NCI-H128 (cell line): Measurements from ENCODE around the gene MBOAT2.
"Not testable (repeated sequence)": the region's sequence is repeated elsewhere in the genome, so short reads cannot be mapped to it uniquely, and the experiment has no call there.

Experiments used
- DNase-seq: peaks from one replicate; lab custom pipeline; 2025; ENCODE audit not compliant: unreplicated experiment; lab: John Stamatoyannopoulos, UW

The MBOAT2 gene

DNA sequence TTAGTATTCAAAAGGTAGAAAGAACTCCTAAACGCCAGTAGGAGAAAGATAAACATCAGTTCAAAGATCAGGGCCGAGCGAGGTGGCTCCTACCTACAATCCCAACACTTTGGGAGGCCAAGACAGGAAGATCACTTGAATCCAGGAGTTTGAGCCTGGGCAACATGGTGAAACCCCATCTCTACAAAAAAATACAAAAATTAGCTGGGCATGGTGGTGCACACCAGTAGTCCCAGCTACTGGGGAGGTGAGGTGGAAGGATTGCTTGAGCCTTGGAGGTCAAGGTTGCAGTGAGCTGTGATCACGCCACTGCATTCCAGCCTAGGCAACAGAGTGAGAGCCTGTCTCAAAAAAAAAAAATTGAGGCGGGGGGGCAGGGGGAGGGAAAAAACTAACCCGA, 40.6 kb downstream of the MBOAT2 start:
- no peak for DNase-seq

DNA sequence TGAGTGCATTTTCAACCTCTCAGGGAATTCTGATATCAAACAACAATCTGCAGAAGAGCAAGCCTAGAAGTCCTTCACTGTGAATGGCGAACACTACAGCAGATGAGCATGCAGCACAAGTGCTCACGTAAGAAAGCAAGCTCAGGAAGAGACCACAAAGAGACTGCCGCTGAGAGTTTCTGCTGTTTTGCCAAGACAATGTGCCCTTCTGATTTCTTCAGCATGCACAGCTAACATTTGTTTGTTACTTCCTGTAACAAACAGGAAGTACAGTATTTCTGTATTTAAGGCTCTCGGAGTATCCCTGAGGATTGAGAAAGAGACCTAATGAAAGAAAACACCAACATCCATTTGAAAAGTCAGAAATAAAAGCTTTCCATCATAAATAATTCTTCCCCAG, 45.9 kb downstream of the MBOAT2 start:
- DNase-seq, result no peak

DNA sequence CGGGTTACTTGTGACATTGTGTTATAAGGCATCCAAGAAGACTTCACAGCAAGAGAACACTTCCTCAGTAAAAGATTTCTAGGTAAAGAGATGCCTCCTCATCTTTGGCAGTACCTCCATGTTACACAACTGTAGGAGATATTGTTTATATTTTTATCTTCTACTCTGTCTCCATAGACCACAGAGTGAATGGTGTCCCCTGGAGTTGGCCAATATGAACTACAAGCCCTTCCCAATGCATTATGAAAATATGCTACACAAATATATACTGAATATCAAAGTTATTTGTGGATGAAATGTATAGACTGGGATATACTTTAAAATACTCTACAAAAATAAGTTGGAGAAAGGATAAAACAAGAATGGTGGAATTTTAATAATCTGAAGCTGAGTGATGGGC, 46.7 kb downstream of the MBOAT2 start:
- DNase-seq, result no peak

DNA sequence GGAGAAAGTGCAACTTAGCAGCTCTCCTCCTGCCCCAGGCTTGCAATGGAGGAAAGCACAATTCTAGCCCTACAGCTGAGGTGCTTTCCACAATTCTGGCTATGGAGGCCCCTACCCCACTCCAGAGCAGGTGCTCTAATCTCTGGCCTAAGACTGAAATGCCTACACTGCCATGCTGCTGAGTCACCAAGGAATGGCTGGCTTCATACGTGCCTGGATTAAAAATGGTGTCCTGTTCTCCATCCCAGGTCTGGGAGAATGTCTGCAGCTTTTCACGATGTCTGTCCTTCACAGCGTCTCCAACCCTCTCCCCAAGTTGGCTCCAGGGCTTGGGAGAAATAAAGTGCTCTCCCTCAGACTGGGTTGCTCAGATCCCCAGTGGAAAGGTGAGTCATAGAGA, 48.5 kb downstream of the MBOAT2 start:
- no peak for DNase-seq

GRCh38 chr2:8953525-8953924, 50.0 kb downstream of the MBOAT2 start:
- DNase-seq, result no peak

- no peak for DNase-seq
These were observed 63.9 kb downstream of the MBOAT2 start for GRCh38 chr2:8939486-8940114.

GRCh38 chr2:8938384-8938783, 65.1 kb downstream of the MBOAT2 start:
- DNase-seq, result no peak

GRCh38 chr2:8935982-8936381, 67.5 kb downstream of the MBOAT2 start:
- no peak for DNase-seq

DNA sequence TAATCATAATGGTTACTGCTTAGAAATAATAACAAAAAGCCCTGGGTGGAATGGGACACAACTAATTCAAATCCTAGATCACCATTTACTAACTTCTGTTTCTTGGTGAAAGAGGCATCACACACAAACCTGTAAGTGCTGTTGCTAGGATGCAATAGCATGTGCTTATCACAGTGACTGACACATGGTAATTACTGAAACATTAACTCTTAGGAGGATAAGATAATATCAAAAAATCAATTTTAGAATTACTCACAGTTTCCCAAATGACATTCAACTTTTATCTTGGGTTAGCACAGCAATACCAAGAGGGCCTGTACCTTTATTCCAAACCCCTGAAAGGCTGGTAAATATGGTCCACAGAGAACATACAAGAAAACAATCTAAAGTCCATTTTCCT, 69.1 kb downstream of the MBOAT2 start:
- DNase-seq, result no peak

DNA sequence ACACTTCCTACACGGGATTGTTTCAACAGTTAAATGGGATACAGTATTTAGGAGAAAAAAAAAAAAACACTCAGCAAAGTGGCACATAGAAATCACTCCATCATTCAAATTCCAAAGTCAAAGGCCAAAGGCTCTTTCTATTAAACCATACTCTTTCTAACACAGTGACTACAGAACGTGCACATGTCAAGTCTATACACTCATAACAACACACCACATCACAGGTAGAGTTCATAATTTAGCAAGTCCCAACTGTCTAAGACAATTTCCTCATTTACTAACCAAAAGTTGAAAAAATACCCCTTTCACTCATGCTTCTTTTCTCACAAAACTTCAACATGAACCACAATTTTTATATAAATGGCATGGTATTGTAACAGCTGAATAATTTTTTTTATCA, 70.8 kb downstream of the MBOAT2 start:
- DNase-seq, result no peak

- DNase-seq, result not testable (repeated sequence)
These were observed 73.3 kb downstream of the MBOAT2 start for GRCh38 chr2:8930185-8930584.

DNA sequence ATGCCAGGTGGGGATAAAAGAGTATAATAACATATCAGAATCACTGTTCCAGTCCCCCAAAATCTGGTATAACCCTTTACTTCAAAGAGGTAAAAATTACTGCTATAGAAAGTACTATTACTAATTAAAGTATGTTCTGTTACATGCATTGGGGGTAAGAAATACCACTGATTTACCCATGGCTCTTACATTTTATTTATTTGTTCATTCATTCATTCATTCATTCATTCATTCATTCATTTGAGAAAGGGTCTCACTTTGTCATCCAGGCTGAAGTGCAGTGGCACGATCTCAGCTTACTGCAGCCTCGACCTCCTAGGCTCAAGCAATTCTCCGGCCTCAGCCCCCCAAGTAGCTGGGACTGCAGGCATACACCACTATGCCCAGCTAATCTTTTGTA, 74.4 kb downstream of the MBOAT2 start:
- no peak for DNase-seq

GRCh38 chr2:8927510-8928455, 75.7 kb downstream of the MBOAT2 start:
- DNase-seq, result no peak

- DNase-seq, result no peak
These were observed 77.1 kb downstream of the MBOAT2 start for GRCh38 chr2:8926356-8926755.

DNA sequence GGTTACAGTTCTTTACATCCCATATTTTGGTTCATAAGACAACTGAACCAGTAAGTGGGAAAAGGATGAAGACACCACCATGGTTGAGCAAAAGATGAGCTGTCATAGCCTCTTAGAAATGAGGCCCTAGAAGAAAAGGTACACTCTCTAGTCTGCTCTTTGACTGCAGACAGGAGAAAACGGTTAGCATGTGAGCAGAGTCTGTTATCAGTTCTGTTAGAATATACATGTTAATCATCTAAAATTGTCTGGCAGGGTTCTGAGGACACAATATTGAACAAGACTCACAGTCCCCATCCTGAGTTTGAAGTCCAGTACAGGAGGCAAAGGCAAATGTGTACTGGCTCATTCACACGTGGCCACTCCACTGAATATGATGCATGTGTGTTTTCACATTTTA, 78.1 kb downstream of the MBOAT2 start:
- no peak for DNase-seq

GRCh38 chr2:8923183-8923582, 80.3 kb downstream of the MBOAT2 start:
- no peak for DNase-seq

DNA sequence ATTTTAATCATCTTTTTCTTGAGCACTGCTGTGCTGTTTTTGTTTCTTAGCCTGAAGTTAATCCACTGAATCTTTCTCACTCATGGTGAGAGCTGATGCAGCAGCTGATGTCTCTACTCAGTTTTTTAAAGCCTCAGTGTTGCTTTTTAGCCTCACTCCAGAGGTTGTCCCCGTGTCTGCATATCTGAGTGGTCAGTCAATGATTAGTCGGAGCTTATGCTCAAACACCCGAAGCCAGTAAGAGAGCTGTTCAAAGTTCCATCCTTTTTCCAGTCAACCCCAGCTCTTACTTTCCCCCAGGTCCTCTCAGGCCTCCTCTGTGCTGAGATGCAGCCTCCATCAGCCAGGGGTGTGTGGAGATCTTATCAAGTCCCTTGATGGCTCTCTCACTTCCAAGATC, 81.1 kb downstream of the MBOAT2 start:
- no peak for DNase-seq

GRCh38 chr2:8918412-8918811, 85.1 kb downstream of the MBOAT2 start:
- DNase-seq, result no peak

GRCh38 chr2:8915941-8916340, 87.5 kb downstream of the MBOAT2 start:
- DNase-seq, result no peak

DNA sequence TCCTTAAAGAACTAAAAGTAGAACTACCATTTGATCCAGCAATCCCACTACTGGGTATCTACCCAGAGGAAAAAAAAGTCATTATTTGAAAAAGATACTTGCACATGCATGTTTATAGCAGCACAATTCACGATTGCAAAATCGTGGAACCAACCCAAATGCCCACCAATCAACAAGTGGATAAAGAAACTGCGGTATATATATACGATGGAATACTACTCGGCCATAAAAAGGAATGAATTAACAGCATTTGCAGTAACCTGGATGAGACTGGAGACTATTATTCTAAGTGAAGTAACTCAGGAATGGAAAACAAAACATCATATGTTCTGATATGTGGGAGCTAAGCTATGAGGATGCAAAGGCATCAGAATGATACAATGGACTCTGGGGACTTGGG, 89.7 kb downstream of the MBOAT2 start:
- DNase-seq, result not testable (repeated sequence)

GRCh38 chr2:8907764-8908288, 95.7 kb downstream of the MBOAT2 start:
- no peak for DNase-seq

DNA sequence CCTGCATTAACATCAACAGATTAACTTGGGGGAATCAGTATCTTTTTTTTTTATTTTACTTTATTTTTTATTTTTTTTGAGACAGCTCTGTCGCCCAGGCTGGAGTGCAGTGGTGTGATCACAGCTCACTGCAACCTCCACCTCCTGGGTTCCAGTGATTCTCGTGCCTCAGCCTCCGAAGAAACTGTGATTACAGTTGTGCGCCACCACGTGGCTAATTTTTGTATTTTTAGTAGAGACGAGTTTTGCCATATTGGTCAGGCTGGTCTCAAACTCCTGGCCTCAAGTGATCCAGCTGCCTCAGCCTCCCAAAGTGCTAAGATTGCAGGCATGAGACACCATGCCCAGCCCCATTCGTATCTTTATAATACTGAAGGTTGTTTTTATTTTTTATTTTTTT, 99.6 kb downstream of the MBOAT2 start:
- not testable (repeated sequence) for DNase-seq
